ENCODE data around the gene SOX5.
"Not testable (repeated sequence)": the region's sequence is repeated elsewhere in the genome, so short reads cannot be mapped to it uniquely, and the experiment has no call there.

The SOX5 gene

DNA sequence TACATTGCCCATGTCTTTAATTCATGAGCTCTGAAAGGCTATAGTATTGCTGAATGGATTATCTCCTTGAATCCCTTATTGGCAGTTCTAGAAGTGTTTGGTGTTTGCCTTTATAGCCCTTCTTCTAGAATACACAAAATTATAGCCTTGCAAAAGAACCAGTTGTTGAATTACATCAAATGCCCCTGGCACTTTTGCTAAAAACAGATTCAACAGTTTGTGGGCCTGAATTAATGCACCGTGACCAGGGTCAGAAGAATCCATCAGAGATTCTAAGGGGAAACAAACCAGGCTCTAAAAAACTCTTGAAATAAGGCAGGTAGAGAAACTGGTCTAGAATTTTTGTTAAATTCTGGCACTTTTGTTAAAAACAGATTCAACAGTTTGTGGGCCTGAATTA lies 197.8 kb downstream of the SOX5 start:
- DNase-seq = no peak

DNA sequence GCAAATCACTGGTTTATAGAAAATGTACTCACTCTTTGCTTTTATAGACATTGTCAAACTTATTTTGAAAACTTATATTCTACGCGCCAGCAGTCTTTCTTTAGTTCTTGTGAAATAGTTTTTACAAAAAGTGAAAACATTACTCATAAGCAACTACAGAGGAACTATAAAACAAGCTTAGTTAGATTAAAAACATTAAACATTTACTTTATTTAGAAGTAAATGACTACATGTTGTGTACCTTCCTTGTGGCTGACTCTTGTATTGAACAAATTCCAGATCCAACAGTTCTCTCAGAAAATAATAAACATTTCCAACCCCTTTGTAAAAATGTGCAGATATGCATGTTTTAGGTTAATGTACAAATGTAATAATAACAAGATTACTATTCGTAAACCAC lies 198.5 kb downstream of the SOX5 start:
- DNase-seq = no peak

DNA sequence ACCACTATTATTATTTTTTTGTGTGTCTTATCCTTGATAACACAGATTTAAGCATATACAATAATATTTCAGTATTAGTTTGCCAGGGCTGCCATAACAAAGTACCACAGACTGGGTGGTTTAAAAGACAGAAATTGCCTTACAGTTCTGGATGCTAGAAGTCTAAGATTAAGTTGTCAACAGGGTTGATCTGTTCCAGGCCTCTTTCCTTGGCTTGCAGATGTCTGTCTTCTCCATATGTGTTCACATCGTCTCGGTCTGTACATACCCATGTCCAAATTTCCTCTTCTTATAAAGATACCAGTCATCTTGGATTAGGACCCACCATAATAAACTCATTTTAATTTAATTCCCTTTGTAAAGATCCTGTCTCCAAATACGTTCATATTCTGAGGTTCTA lies 204.8 kb downstream of the SOX5 start:
- no peak for DNase-seq

DNA sequence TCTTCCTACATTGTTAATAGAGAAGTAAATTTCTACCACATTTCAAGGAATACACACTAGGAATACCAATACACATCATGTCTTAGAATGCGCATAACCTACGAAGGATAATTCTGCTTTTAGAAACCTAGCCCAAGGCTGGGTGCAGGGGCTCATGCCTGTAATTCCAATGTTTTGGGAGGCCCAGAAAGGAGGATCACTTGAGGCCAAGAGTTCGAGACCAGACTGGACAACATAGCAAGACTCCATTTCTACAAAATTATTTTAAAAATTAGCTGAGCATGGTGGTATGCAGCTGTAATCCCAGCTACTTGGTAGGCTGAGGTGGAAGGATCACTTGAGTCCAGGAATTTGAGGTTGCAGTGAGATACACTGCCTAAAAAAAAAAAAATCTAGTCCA lies 206.9 kb downstream of the SOX5 start:
- no peak for DNase-seq

DNA sequence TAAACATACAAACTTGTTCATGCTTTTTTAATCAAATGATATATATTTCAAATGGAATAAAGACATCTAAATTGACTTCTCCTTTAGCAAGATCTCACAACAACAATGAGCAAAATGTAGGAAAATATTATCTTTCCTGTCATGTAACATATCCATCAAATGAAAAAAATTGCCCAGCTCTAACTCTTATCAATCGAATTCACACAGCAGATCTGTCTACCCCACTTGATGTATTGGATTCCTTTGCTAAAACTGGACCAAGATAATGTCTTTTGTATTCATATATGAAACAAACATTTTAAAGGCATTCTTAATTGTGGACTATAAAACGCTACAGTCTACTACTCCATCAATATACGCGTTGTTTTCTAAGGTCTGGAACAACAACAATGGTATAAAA lies 218.0 kb downstream of the SOX5 start:
- no peak for DNase-seq

DNA sequence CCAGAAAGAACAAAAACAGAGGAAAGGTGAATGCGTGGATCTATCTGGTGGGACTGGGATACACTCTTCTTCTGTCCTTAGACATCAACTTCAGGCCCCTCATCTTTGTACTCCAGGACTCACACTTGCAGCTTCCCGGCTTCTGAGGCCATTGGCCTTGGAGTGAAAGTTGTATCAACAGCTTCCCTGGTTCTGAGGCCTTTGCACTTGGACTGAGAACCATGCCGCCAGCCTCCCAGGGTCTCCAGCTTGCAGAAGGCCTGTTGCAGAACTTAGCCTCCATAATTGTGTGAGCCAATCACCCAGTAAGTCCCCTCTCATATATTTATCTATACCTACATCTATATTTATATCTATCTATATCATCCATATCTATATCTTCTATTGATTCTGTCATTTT lies 218.4 kb downstream of the SOX5 start:
- no peak for DNase-seq

GRCh38 chr12:23729359-23729758 lies 220.1 kb downstream of the SOX5 start:
- DNase-seq = no peak

DNA sequence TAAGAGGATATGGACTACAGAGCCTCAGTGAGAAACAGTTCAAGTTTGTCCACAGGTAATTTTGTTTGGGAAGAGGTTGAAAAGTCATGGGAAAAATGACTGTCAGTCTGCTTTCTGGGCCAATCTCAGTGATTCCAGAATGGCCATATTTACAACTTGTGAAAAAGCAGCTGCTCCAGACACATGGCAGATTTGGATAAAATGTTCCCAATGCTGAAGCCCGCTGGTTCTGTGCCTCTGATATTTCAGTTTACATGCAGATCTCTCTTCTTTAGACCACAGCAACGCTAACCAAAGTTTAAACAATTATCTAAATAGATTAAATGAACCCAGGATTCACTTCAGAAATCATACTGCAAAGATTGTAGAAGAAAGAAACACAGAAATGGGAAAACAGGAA lies 222.8 kb downstream of the SOX5 start:
- no peak for DNase-seq

- no peak for DNase-seq
Observed at GRCh38 chr12:23722655-23723054, 226.8 kb downstream of the SOX5 start.

DNA sequence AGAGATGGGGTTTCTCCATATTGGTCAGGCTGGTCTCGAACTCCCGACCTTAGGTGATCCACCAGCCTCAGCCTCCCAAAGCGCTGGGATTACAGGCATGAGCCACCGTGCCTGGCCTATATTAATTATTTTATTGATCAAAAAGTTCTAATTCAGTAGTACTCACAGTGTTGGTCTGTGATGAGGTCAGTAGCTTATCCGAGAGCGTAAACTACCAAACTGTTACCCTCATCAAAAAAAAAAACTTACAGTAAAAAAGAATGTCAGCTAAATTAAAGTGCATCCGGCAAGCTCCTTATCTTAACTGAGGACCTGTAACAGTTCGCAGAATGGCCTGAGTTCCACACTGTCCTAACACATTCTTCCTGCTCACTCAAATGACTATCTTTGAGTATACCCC lies 228.2 kb downstream of the SOX5 start:
- no peak for DNase-seq

- no peak for DNase-seq
Observed at GRCh38 chr12:23719493-23719892, 230.0 kb downstream of the SOX5 start.

GRCh38 chr12:23710361-23710760 lies 239.1 kb downstream of the SOX5 start:
- not testable (repeated sequence) for DNase-seq

GRCh38 chr12:23708185-23708837 lies 241.2 kb downstream of the SOX5 start:
- no peak for DNase-seq

- DNase-seq = no peak
Observed at GRCh38 chr12:23707270-23707669, 242.2 kb downstream of the SOX5 start.

- DNase-seq = no peak
Observed at GRCh38 chr12:23704992-23705943, 244.2 kb downstream of the SOX5 start.

DNA sequence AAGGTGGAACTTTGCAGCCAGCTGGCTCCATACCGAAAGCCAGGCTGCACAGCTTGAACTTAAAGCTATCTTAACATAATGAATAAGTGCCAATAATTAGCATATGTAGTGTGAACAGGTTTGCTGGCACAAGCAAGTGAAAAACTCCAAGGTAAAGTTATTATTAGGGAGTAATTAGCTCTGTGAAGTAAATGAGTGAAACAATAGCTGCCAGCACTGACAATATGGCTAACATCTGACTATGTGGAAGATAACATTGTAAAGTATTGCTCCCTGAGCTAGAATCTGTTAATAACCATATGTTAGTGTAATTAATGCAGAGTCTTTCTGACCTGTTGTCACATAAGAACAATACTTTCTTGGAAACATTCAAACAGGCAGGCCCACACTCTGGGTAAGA lies 246.4 kb downstream of the SOX5 start:
- DNase-seq = no peak

GRCh38 chr12:23699031-23699430 lies 250.4 kb downstream of the SOX5 start:
- DNase-seq = no peak

DNA sequence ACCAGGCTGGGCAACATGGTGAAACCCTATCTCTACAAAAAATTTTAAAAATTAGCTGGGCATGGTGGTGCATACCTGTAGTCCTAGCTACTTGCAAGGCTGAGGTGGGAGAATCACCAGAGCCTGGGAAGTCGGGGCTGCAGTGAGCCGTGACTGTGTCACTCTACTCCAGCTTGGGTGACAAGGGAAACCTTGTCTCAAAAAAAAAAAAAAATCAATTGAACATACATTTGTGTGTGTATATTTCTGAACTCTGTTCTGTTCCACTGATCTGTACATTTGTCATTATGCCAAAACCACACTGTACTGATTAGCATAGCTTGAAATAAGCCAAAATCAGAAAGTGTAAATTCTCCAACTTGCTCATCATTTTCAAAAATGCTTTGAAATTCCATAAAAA lies 254.6 kb downstream of the SOX5 start:
- no peak for DNase-seq

GRCh38 chr12:23694307-23694706 lies 255.2 kb downstream of the SOX5 start:
- DNase-seq = no peak

GRCh38 chr12:23687947-23688346 lies 261.5 kb downstream of the SOX5 start:
- DNase-seq = no peak

DNA sequence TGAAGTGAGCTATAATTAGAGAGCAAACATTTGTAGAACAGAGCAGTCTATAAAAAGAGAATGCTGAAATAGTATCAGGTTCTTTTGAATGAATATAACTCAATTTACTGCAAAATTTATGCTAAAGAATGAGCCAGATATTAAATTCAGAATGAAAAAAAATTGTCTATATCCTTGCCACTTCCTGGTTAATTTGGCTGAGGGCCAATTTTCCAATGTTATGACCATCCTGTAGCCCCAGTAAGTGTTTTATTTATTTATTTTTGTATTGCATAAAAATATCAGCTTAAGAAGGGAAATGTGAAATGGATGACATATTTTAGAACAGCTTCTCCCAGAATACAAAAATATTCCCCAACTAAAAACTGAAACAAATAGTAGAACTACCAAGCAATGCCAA lies 263.4 kb downstream of the SOX5 start:
- DNase-seq = no peak

DNA sequence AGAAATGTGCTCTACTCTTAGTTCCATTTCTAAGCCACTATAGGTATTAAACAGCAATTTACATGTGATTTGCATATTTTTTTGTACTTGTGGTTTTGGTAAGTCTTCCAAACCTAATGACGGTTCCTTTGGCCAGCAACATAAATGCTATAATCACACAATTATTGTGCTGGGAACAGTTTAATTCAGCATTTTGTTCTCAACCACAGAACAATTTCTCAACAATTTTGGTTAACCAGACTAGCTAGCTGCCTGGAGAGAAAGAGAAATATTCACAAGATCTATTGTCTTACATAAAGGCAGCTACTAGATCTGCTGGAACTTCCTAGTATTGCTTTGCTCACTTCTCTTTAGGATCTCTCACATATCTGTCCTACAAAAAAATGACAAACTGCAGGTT lies 265.3 kb downstream of the SOX5 start:
- DNase-seq = no peak

GRCh38 chr12:23681237-23681636 lies 268.2 kb downstream of the SOX5 start:
- DNase-seq = no peak

DNA sequence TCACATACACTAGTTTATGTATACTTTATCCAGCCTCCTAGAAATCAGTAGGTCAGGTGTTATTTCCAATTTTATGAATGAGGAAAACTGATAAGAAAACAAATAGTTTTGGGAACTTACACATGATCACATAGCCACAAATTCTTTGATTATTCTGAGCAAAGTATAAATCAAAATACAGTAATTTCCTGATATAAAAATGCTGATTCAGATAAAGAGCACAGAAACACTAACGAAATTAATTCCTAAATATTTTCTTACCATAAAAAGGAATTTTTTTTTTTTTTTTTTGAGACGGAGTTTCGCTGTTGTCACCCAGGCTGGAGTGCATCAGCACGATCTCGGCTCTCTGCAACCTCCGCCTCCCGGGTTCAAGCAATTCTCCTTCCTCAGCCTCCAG lies 275.4 kb downstream of the SOX5 start:
- no peak for DNase-seq

- DNase-seq = no peak
Observed at GRCh38 chr12:23671881-23672280, 277.6 kb downstream of the SOX5 start.
